ENCODE measurements around the gene EDNRA. TPM values are rescaled to one million over a fixed set of nuclear protein-coding genes. Genes with fewer than 3 reads are reported as not detected.
A peak's percentile ranks its signal among the peaks of the same experiment; 100 is the strongest.

Gene EDNRA
- total and polyA plus RNA-seq, 2 of the 4 experiments (the other 2 are of a cell fraction) = 3.8 to 6.5 TPM

GRCh38 chr4:147582386-147583060 lies 101.6 kb downstream of the EDNRA start:
- Histone ChIP-seq H3K27ac (ENCODE audit: insufficient read depth, low read length) (no peak overlapping the region), H3K23ac (ENCODE audit: low read depth, low read length) (no peak overlapping the region), H3K79me1 (ENCODE audit: low read depth in 1 of 2, low read length in 2 of 2) (no peaks in the 10 kb centered on the region), H4K20me1 (ENCODE audit: insufficient read depth, low read length) (no peaks in the 10 kb centered on the region), H3K4me1 (ENCODE audit: control insufficient read depth, insufficient read depth, low read length) (peaks cover 14% of the 10 kb centered on the region), H2BK5ac (ENCODE audit: low read depth, low read length, poor library complexity, severe bottlenecking) (peak overlapping the region; percentile 79), H3K36me3 (ENCODE audit: control insufficient read depth, insufficient read depth, low read length) (no peaks in the 10 kb centered on the region), H3K14ac (replicated peaks; ENCODE audit: low read depth, low read length) (peak overlapping the region; percentile 4; the same call in 1 of the 2 replicates), H4K5ac (ENCODE audit: low read depth, low read length) (no peak overlapping the region), H2BK20ac (ENCODE audit: low read depth, low read length) (no peak overlapping the region), H3K4me3 (ENCODE audit: insufficient read depth, low read depth, low read length) (no peak overlapping the region), H2AFZ (replicated peaks; ENCODE audit: low read length, poor library complexity) (no peak overlapping the region), H3K4ac (ENCODE audit: low read depth, low read length) (peak overlapping the region; percentile 54; the same call in 1 of the 2 replicates), H3K56ac (ENCODE audit: extremely low read depth, insufficient read depth, low read length) (no peak overlapping the region), H2BK120ac (ENCODE audit: low read depth, low read length) (no peak overlapping the region), H3K4me2 (ENCODE audit: low read depth, low read length) (0 out of 2 replicates have a peak overlapping the region, but pooled peaks have one; percentile 2), H4K8ac (ENCODE audit: low read depth in 2 of 2, low read length in 2 of 2) (no peak overlapping the region; a peak in 1 of 4 replicates), H3K9me3 (ENCODE audit: control insufficient read depth, insufficient read depth, low read length) (peaks cover 2% of the 10 kb centered on the region; the same call in 1 of the 2 replicates), H3K27me3 (ENCODE audit: control insufficient read depth, insufficient read depth, low read length) (no peaks in the 10 kb centered on the region), H3K18ac (ENCODE audit: low read depth, low read length) (peak overlapping the region; percentile 77; the same call in 1 of the 2 replicates), H3K9ac (ENCODE audit: low read depth, low read length) (no peak overlapping the region), H4K91ac (ENCODE audit: insufficient read depth, low read depth, low read length) (no peak overlapping the region), H3K9me1 (ENCODE audit: insufficient read depth, low read length) (no peaks in the 10 kb centered on the region; the same call in 1 of the 2 replicates), H2AK9ac (replicated peaks; ENCODE audit: low read depth, low read length, poor library complexity) (no peak overlapping the region), H2BK15ac (ENCODE audit: low read depth, low read length) (peak overlapping the region; percentile 53; the same call in 1 of the 3 replicates), H2AK5ac (ENCODE audit: low read depth, low read length) (0 out of 2 replicates have a peak overlapping the region, but pooled peaks have one; percentile 35)
- ATAC-seq (ENCODE audit: low read depth) (no peak), DNase-seq (peak; percentile 87)
- in situ Hi-C loops (cut with MboI; ENCODE audit: low sequenced_read_pairs) = loop anchor here (25.0 kb wide), 1 partner anchor 1245 kb away; no protein-coding TSS in a partner anchor
- POLR2A ChIA-PET (ENCODE audit: unreplicated experiment) = no interaction called here
- intact Hi-C loops (cut with micrococcal nuclease) = loop anchor here (5.0 to 10.0 kb wide), 2 partner anchors 45 to 268 kb away; no protein-coding TSS in a partner anchor
- dilution Hi-C loops (cut with HindIII; ENCODE audit: low sequenced_read_pairs, unreplicated experiment) = no loop called here
- TF ChIP-seq POLR2A (IDR thresholded peaks at IDR 0.05; ENCODE audit: low read depth, low read length) = no peak
- no peak for TF ChIP-seq MAZ (IDR thresholded peaks at IDR 0.05; ENCODE audit: borderline replicate concordance, low read depth, low read length)
- no peak for TF ChIP-seq NFE2L2 (IDR thresholded peaks at IDR 0.05; ENCODE audit: low read depth, low read length)
- no peak for TF ChIP-seq CTCF (conservative IDR thresholded peaks at IDR 0.05; ENCODE audit: low read depth, low read length)
- TF ChIP-seq CEBPB (IDR thresholded peaks at IDR 0.05; ENCODE audit: low read depth, low read length) = peak; percentile 84
- no peak for TF ChIP-seq RAD21 (IDR thresholded peaks at IDR 0.05; ENCODE audit: low read length)
- TF ChIP-seq FOS (IDR thresholded peaks at IDR 0.05; ENCODE audit: low read depth, low read length) = no peak
- no peak for TF ChIP-seq MAFK (IDR thresholded peaks at IDR 0.05; ENCODE audit: low read depth, low read length)
- CTCF ChIA-PET = interaction anchor here (0.5 kb wide), 1 partner anchor 77 kb away, joined by 5 read pairs; no protein-coding TSS in a partner anchor
- no TSS peak for BruUV-seq (replicated peaks)

Measured in IMR-90 (cell line).